T-helper 17 cell (primary cell): ENCODE measurements around the gene CMC1. TPM values are rescaled to one million over a fixed set of nuclear protein-coding genes. Genes with fewer than 3 reads are reported as not detected.
A peak's percentile ranks its signal among the peaks of the same experiment; 100 is the strongest.

ENCODE experiments used
- ATAC-seq: fragments of 150-1000 bp; cut with Tn5 transposase; 2 replicates; pipeline ENCODE4 v1.10.0; 2021; ENCODE audit warnings: mild to moderate bottlenecking, moderate library complexity
- DNase-seq, 3 donors: peaks; one replicate each; pipeline versions ENCODE4 v3.0.0 to v3.0.0-alpha.2; 2020 to 2021
- H3K9me3 ChIP-seq: one replicate; pipeline ENCODE4 v1.7.0; 2013; ENCODE audit warnings: low read length, mild to moderate bottlenecking; ENCODE audit not compliant: control insufficient read depth, poor library complexity, severe bottlenecking
- H3K27ac Mint-ChIP-seq: one replicate; pipeline ENCODE4 v1.8.0; 2022; ENCODE audit warnings: mild to moderate bottlenecking, moderate library complexity, mixed read lengths
- H3K27me3 Mint-ChIP-seq: one replicate; pipeline ENCODE4 v1.8.0; 2022; ENCODE audit warnings: mixed read lengths
- H3K36me3 Mint-ChIP-seq: one replicate; pipeline ENCODE4 v1.8.0; 2022; ENCODE audit warnings: low read depth, mixed read lengths
- H3K4me1 Mint-ChIP-seq: one replicate; pipeline ENCODE4 v1.8.0; 2022; ENCODE audit warnings: mild to moderate bottlenecking, mixed read lengths
- H3K4me3 Mint-ChIP-seq: one replicate; pipeline ENCODE4 v1.8.0; 2022; ENCODE audit warnings: mild to moderate bottlenecking, moderate library complexity, mixed read lengths
- total RNA-seq, 4 donors: library from RNA in 2 of 4; stranded (reverse) in 2 of 4; gene quantifications; one replicate each; pipeline ENCODE4 v1.2.3 and lab custom pipeline; 2022 to 2026

Gene CMC1
- total RNA-seq, 2 donors from 2014 or later, result 5.4 to 8.3 TPM

DNA sequence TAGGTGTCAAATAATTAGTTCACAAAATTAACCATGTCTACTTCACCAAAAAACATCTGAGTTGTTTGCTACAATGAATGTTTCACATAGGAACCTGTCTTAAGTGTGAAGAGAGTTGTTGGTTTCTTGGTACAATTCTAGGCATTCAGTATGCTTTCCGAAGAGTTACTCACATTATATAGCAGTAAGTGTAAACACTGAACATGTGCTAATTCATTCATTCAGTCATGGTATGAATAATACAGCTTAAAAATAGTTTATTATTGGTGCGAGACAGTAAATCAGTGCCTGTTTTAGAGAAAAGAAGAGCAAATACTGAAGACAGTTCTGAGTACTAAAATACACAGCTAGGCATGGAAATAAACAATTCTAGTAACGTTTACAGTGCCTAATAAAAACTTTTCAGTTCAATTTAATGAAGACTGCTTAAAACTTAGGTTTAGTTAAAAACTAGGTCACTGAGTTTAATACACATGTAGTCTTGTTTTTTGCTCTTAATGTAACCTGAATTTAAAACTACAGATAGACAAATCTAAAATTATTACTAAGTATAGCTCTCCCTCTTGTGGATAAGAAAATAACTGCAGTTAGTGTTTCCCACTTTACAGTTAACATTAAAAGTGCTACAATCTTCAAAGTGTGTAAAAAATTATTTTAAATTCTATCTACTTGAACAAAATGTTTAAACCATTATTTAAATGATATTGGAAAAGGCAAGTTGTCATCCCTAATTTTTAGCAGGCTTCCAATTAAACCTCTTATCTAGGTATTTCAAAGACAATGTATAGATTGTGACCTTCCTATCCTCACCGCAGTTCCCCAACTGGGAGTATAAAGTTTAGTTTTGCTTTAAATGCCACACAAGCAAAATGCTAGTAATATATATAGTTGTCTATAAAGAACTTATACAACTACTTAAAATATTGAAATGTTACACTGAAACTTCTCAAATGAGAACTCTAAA is 87.1 kb downstream of the CMC1 start:
- ATAC-seq, result peak; percentile 66
- Mint-ChIP-seq H3K36me3 (no peaks in the 10 kb centered on the region), H3K27ac (no peak overlapping the region)

GRCh38 chr3:28334552-28334951 is 93.1 kb downstream of the CMC1 start:
- H3K4me3 Mint-ChIP-seq, result no peak overlapping the region
- DNase-seq, result no peak
- H3K27ac Mint-ChIP-seq, result no peak overlapping the region
- no peaks in the 10 kb centered on the region for H3K9me3 ChIP-seq
- peaks cover 3% of the 10 kb centered on the region for H3K36me3 Mint-ChIP-seq
- H3K27me3 Mint-ChIP-seq, result no peaks in the 10 kb centered on the region
- peaks cover 3% of the 10 kb centered on the region for H3K4me1 Mint-ChIP-seq
- no peak for ATAC-seq

More for the DNA sequence above, 87.1 kb downstream of the CMC1 start:
- no peaks in the 10 kb centered on the region for H3K9me3 ChIP-seq
- Mint-ChIP-seq H3K4me1 (peaks cover 9% of the 10 kb centered on the region), H3K4me3 (no peak overlapping the region), H3K27me3 (no peaks in the 10 kb centered on the region)
- DNase-seq, result no peak

GRCh38 chr3:28335246-28335645 is 93.8 kb downstream of the CMC1 start:
- Mint-ChIP-seq H3K27me3 (no peaks in the 10 kb centered on the region), H3K4me3 (no peak overlapping the region), H3K36me3 (peaks cover 3% of the 10 kb centered on the region), H3K27ac (peak overlapping the region; percentile 39), H3K4me1 (peaks cover 3% of the 10 kb centered on the region)
- H3K9me3 ChIP-seq, result no peaks in the 10 kb centered on the region
- ATAC-seq (no peak), DNase-seq (no peak)

DNA sequence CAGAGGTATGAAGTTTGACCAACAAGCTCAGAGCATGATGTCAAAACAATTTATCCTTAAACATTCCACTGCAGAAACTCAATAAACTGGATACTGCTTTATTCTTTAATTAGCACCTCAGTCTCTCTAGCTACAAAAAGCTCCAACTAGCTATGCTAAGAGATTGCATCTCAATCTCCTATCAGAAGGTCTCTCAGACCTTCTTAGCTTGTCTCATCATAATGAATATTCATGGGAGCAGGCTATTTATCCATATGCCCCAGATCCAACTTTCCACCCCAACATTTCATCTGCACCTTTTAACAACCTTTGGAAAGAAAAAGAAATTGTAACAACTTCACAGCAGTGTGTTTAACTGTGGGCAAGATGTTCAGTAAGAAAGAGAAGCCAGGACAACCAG is 95.8 kb downstream of the CMC1 start:
- H3K4me1 Mint-ChIP-seq, result peaks cover 10% of the 10 kb centered on the region
- H3K9me3 ChIP-seq, result no peaks in the 10 kb centered on the region
- no peak overlapping the region for H3K27ac Mint-ChIP-seq
- DNase-seq (no peak), ATAC-seq (no peak)
- no peaks in the 10 kb centered on the region for H3K27me3 Mint-ChIP-seq
- H3K4me3 Mint-ChIP-seq, result no peak overlapping the region
- peaks cover 3% of the 10 kb centered on the region for H3K36me3 Mint-ChIP-seq

- no peaks in the 10 kb centered on the region for H3K36me3 Mint-ChIP-seq
- H3K9me3 ChIP-seq, result no peaks in the 10 kb centered on the region
- H3K27ac Mint-ChIP-seq, result peak overlapping the region; percentile 21
- H3K4me1 Mint-ChIP-seq, result peaks cover 42% of the 10 kb centered on the region
- H3K27me3 Mint-ChIP-seq, result no peaks in the 10 kb centered on the region
- H3K4me3 Mint-ChIP-seq, result no peak overlapping the region
- ATAC-seq, result no peak
- no peak for DNase-seq
Observed at GRCh38 chr3:28343144-28343543, 101.7 kb downstream of the CMC1 start.

DNA sequence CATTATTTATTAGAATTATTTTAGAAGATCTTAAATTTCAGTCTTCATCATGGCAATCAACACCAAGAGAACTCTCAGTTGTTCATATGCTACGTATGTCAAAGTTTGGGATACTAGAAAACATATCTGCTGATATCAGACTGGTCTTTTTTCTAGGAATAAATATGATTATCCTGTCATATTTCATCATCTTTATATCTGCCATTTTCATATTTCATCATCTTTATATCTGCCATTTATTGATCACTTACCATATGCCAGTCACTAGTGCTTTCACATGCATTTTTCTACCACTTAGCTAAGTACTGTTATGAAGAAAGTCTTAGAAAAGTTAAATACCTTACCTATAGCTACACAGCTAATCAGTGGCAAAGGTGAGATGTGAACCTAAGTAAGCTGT is 104.3 kb downstream of the CMC1 start:
- no peak for ATAC-seq
- Mint-ChIP-seq H3K4me1 (peaks cover 54% of the 10 kb centered on the region), H3K4me3 (no peak overlapping the region), H3K36me3 (no peaks in the 10 kb centered on the region), H3K27me3 (no peaks in the 10 kb centered on the region), H3K27ac (no peak overlapping the region)
- no peak for DNase-seq
- H3K9me3 ChIP-seq, result no peaks in the 10 kb centered on the region

- H3K4me1 Mint-ChIP-seq, result peaks cover 43% of the 10 kb centered on the region
- H3K27ac Mint-ChIP-seq, result peak overlapping the region; percentile 97
- H3K9me3 ChIP-seq, result no peaks in the 10 kb centered on the region
- DNase-seq, result no peak
- peaks cover 4% of the 10 kb centered on the region for H3K36me3 Mint-ChIP-seq
- H3K4me3 Mint-ChIP-seq, result peak overlapping the region; percentile 95
- no peak for ATAC-seq
- no peaks in the 10 kb centered on the region for H3K27me3 Mint-ChIP-seq
Observed at GRCh38 chr3:28347374-28348264, 106.2 kb downstream of the CMC1 start.

GRCh38 chr3:28348265-28348628 is 106.8 kb downstream of the CMC1 start:
- peaks cover under 1% of the 10 kb centered on the region for H3K9me3 ChIP-seq
- Mint-ChIP-seq H3K36me3 (peaks cover 4% of the 10 kb centered on the region), H3K4me3 (peak overlapping the region; percentile 95), H3K4me1 (peaks cover 40% of the 10 kb centered on the region), H3K27me3 (no peaks in the 10 kb centered on the region), H3K27ac (peak overlapping the region; percentile 97)
- DNase-seq (no peak), ATAC-seq (no peak)

- no peaks in the 10 kb centered on the region for H3K27me3 Mint-ChIP-seq
- peak; percentile 86 to 88 (median 87) for DNase-seq
- H3K36me3 Mint-ChIP-seq, result peaks cover 4% of the 10 kb centered on the region
- peaks cover 40% of the 10 kb centered on the region for H3K4me1 Mint-ChIP-seq
- H3K4me3 Mint-ChIP-seq, result peak within 1 kb of the TSS; percentile 95
- peak; percentile 91 for ATAC-seq
- H3K27ac Mint-ChIP-seq, result peak within 1 kb of the TSS; percentile 97
- H3K9me3 ChIP-seq, result peaks cover 3% of the 10 kb centered on the region
Observed at GRCh38 chr3:28348629-28349468, 107.4 kb downstream of the CMC1 start, which contains the start of the genes AZI2 and ZCWPW2. AZI2 (minus strand) TSS chr3:28348824; CDS start chr3:28340617, 8,207 bp downstream. ZCWPW2 (plus strand) TSS chr3:28348721; CDS start chr3:28413069, 64,348 bp downstream.

DNA sequence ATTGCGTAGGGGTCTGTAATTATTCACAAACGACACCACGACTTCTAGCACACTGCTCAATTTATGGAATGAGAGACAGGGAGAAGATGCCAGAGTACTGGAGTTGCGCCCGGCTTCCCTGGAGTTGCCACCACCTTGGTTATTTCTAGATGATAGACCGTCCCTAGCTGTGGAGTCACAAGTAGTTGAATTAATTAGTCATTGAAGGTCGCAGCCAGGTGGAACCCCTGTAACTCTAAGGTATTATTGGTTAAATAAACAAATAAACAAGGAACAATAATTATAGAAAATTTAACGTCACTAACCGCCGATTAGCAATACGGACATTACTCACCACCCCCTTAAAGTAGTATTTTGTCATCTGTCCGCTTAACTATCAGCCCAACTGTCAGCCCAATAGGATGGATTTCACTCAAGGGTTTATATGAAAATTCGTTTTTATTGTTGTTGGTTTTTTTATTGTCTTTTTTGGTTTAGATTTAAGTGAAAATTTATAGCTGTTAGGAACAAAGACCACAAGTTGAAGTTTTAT is 108.1 kb downstream of the CMC1 start:
- peak overlapping the region; percentile 95 for H3K4me3 Mint-ChIP-seq
- H3K9me3 ChIP-seq, result peaks cover 3% of the 10 kb centered on the region
- ATAC-seq (no peak), DNase-seq (no peak)
- peaks cover 4% of the 10 kb centered on the region for H3K36me3 Mint-ChIP-seq
- peaks cover 40% of the 10 kb centered on the region for H3K4me1 Mint-ChIP-seq
- peak overlapping the region; percentile 97 for H3K27ac Mint-ChIP-seq
- no peaks in the 10 kb centered on the region for H3K27me3 Mint-ChIP-seq
